PC-9 (cell line): Measurements from ENCODE around the gene CABCOCO1. TPM values are rescaled to one million over a fixed set of nuclear protein-coding genes. Genes with fewer than 3 reads are reported as not detected.

Source experiments
- BruUV-seq: library from RNA; stranded (reverse); fragments of 400-500 nt; replicated peaks from 2 replicates; lab custom pipeline; 2021; lab: Mats Ljungman, UMichigan
- CTCF ChIA-PET: fragments of 300-600 bp; sonication (Branson Sonifier 250); formaldehyde crosslinking; loops from one replicate; lab custom pipeline; 2022; ENCODE audit warnings: antibody characterized with exemption; lab: Charles Lee
- POLR2A ChIA-PET: fragments of 300-600 bp; sonication (Branson Sonifier 250); formaldehyde crosslinking; loops from one replicate; lab custom pipeline; 2022; ENCODE audit warnings: antibody characterized with exemption; ENCODE audit not compliant: unreplicated experiment; lab: Charles Lee
- DNase-seq, 2 experiments: peaks; one replicate each; pipeline versions ENCODE4 v3.0.0 to v3.0.0-alpha.2; 2015 to 2022; ENCODE audit warnings: mixed read lengths in 1 of 2
- H2AFZ ChIP-seq: fragments of 200-600 bp; sonication (generic); 2 replicates; pipeline ENCODE4 v1.8.1; 2017; ENCODE audit warnings: antibody characterized with exemption
- H3F3A ChIP-seq: fragments of 200-600 bp; sonication (generic); 2 replicates; pipeline ENCODE4 v1.8.1; 2017; ENCODE audit warnings: antibody characterized with exemption, mild to moderate bottlenecking, low read depth; ENCODE audit not compliant: insufficient read depth
- H3K27ac ChIP-seq: fragments of 200-600 bp; sonication (generic); 2 replicates; pipeline ENCODE4 v1.6.1; 2016; ENCODE audit warnings: mixed run types
- H3K27me3 ChIP-seq: fragments of 200-600 bp; sonication (generic); 2 replicates; pipeline ENCODE4 v1.6.1; 2016; ENCODE audit warnings: low read depth, mixed run types; ENCODE audit not compliant: insufficient read depth
- H3K36me3 ChIP-seq: fragments of 200-600 bp; sonication (generic); 2 replicates; pipeline ENCODE4 v1.6.1; 2016; ENCODE audit warnings: low read depth, mixed run types
- H3K4me1 ChIP-seq: fragments of 200-600 bp; sonication (generic); replicated peaks from 2 replicates; pipeline ENCODE4 v1.6.1; 2016; ENCODE audit warnings: mixed run types; ENCODE audit not compliant: insufficient read depth
- H3K4me2 ChIP-seq: fragments of 200-600 bp; sonication (generic); 2 replicates; pipeline ENCODE4 v1.6.1; 2017; ENCODE audit warnings: mixed run types
- H3K4me3 ChIP-seq: fragments of 200-600 bp; sonication (generic); 2 replicates; pipeline ENCODE4 v1.6.1; 2016; ENCODE audit warnings: mixed run types
- H3K79me2 ChIP-seq: fragments of 200-600 bp; sonication (generic); 2 replicates; pipeline ENCODE4 v1.6.1; 2017; ENCODE audit warnings: low read depth, mixed run types
- H3K9me2 ChIP-seq: fragments of 200-600 bp; sonication (generic); 2 replicates; pipeline ENCODE4 v1.8.1; 2017; ENCODE audit warnings: mild to moderate bottlenecking; ENCODE audit not compliant: insufficient read depth
- H3K9me3 ChIP-seq: fragments of 200-600 bp; sonication (generic); 2 replicates; pipeline ENCODE4 v1.8.1; 2016; ENCODE audit warnings: low read depth; ENCODE audit not compliant: insufficient read depth
- H4K20me1 ChIP-seq: fragments of 200-600 bp; sonication (generic); 2 replicates; pipeline ENCODE4 v1.8.1; 2017; ENCODE audit not compliant: insufficient read depth
- CTCF ChIP-seq: fragments of 200-600 bp; sonication (generic); conservative IDR thresholded peaks from 2 replicates; pipeline ENCODE4 v1.6.1; 2017; ENCODE audit warnings: mixed run types, antibody characterized with exemption, mild to moderate bottlenecking, moderate library complexity
- EZH2 ChIP-seq: fragments of 200-600 bp; sonication (generic); IDR thresholded peaks from 2 replicates; pipeline ENCODE4 v1.8.0; 2017; ENCODE audit warnings: antibody characterized with exemption, low read depth
- intact Hi-C: fragments of 100-400 bp; cut with micrococcal nuclease; formaldehyde crosslinking; loops from one replicate; pipeline ENCODE4 v1.10.0; 2022; ENCODE audit not compliant: unreplicated experiment
- total RNA-seq: library from RNA; stranded (reverse); gene quantifications from 2 replicates; pipeline ENCODE4 v1.2.3, GENCODE V29; 2021

CABCOCO1 gene
- total RNA-seq, 1 experiment from 2014 or later: not detected

- DNase-seq: peak in 1 of 2 experiments; percentile 46
- Histone ChIP-seq H3K9me3 (no peaks in the 10 kb centered on the region), H3K9me2 (no peaks in the 10 kb centered on the region), H3K36me3 (no peaks in the 10 kb centered on the region), H3K4me2 (peak overlapping the region; percentile 5; the same call in 1 of the 2 replicates), H3K4me1 (peaks cover 45% of the 10 kb centered on the region), H3K27ac (0 out of 2 replicates have a peak overlapping the region, but pooled peaks have one; percentile 8), H3K79me2 (no peaks in the 10 kb centered on the region), H2AFZ (peak overlapping the region; percentile 7; the same call in 1 of the 2 replicates), H3F3A (peaks cover under 1% of the 10 kb centered on the region; the same call in 1 of the 2 replicates), H4K20me1 (no peaks in the 10 kb centered on the region), H3K4me3 (no peak overlapping the region), H3K27me3 (no peaks in the 10 kb centered on the region)
- TF ChIP-seq CTCF: no peak
- TF ChIP-seq EZH2: no peak
- POLR2A ChIA-PET: no interaction called here
- no TSS peak for BruUV-seq
- CTCF ChIA-PET: interaction anchor here (0.6 kb wide), 1 partner anchor 1626 kb away, joined by 18 read pairs; no protein-coding TSS in a partner anchor
- intact Hi-C loops: loop anchor here (5.0 kb wide), 1 partner anchor 269 kb away; the partner anchor contains the start of gene ARID5B
These were observed 29.1 kb upstream of the CABCOCO1 start for GRCh38 chr10:61633665-61634064.

- no peak for DNase-seq
- BruUV-seq: no TSS peak
- H3K4me1 ChIP-seq: peaks cover 35% of the 10 kb centered on the region
- H3K4me3 ChIP-seq: no peak overlapping the region
- H3K27ac ChIP-seq: no peak overlapping the region
- no peaks in the 10 kb centered on the region for H3K9me2 ChIP-seq
- no peaks in the 10 kb centered on the region for H3K79me2 ChIP-seq
- intact Hi-C loops: loop anchor here (5.0 kb wide), 1 partner anchor 268 kb away; the partner anchor contains the start of gene ARID5B
- H2AFZ ChIP-seq: no peak overlapping the region
- no peaks in the 10 kb centered on the region for H3K9me3 ChIP-seq
- no peaks in the 10 kb centered on the region for H3F3A ChIP-seq
- no peak overlapping the region for H3K4me2 ChIP-seq
- H4K20me1 ChIP-seq: no peaks in the 10 kb centered on the region
- TF ChIP-seq EZH2 (no peak), CTCF (no peak)
- H3K27me3 ChIP-seq: no peaks in the 10 kb centered on the region
- no peaks in the 10 kb centered on the region for H3K36me3 ChIP-seq
- ChIA-PET POLR2A (interaction anchor here (0.6 kb wide), 1 partner anchor 1031 kb away, joined by 3 read pairs; no protein-coding TSS in a partner anchor), CTCF (no interaction called here)
These were observed 28.0 kb upstream of the CABCOCO1 start for GRCh38 chr10:61634746-61635145.

GRCh38 chr10:61635471-61635870 is 27.3 kb upstream of the CABCOCO1 start:
- Histone ChIP-seq H3K9me3 (no peaks in the 10 kb centered on the region), H3K36me3 (no peaks in the 10 kb centered on the region), H3K27ac (peak overlapping the region; percentile 35; the same call in 1 of the 2 replicates), H3K4me3 (no peak overlapping the region), H2AFZ (no peak overlapping the region), H3F3A (no peaks in the 10 kb centered on the region), H3K4me1 (peaks cover 35% of the 10 kb centered on the region), H3K27me3 (no peaks in the 10 kb centered on the region), H4K20me1 (no peaks in the 10 kb centered on the region), H3K4me2 (peak overlapping the region; percentile 14), H3K79me2 (no peaks in the 10 kb centered on the region), H3K9me2 (no peaks in the 10 kb centered on the region)
- intact Hi-C loops: no loop called here
- TF ChIP-seq CTCF (no peak), EZH2 (no peak)
- BruUV-seq: no TSS peak
- POLR2A ChIA-PET: no interaction called here
- CTCF ChIA-PET: no interaction called here
- DNase-seq: no peak
